ENCODE measurements around the gene LYPD5. TPM values are rescaled to one million over a fixed set of nuclear protein-coding genes. Genes with fewer than 3 reads are reported as not detected.

LYPD5 gene
- polyA plus RNA-seq, 3 donors, result 0.19 to 0.39 (median 0.24) TPM

DNA sequence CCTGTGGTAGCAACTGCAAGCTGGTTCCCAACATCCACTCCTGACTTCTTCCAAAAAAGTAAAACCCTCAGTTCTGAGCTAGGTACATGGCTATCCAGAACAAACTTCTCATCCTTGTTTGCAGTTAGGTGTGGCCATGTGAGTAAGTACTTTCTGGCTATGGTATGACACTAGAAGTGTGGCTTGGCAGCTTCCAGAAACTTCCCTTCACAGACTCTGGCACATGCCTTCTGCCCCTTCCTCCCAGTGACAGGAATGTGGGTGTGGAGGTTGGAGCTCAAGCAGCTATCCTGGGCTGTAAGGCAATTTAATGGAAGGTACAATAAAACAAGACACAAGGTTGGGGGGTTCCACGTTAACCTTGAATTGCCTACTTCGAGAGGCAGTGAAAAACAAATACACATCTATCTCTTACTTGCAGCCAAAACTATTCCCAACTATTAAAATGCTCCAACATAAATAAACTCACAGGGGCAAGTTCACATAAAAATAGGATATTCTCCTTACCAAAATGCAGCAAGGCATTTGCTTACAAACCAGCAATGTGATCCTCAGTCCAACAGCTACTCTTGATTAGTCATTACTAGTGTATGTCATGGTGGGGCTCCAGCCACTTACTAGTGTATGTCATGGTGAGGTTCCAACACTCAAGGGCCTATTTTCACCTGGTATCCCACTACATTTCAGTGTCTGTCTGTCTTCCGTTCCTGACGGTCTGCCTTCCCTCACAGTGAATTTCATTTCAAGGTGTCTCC, 50.6 kb downstream of the LYPD5 start:
- TF ChIP-seq, protein P1, sequence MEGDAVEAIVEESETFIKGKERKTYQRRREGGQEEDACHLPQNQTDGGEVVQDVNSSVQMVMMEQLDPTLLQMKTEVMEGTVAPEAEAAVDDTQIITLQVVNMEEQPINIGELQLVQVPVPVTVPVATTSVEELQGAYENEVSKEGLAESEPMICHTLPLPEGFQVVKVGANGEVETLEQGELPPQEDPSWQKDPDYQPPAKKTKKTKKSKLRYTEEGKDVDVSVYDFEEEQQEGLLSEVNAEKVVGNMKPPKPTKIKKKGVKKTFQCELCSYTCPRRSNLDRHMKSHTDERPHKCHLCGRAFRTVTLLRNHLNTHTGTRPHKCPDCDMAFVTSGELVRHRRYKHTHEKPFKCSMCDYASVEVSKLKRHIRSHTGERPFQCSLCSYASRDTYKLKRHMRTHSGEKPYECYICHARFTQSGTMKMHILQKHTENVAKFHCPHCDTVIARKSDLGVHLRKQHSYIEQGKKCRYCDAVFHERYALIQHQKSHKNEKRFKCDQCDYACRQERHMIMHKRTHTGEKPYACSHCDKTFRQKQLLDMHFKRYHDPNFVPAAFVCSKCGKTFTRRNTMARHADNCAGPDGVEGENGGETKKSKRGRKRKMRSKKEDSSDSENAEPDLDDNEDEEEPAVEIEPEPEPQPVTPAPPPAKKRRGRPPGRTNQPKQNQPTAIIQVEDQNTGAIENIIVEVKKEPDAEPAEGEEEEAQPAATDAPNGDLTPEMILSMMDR (IDR thresholded peaks at IDR 0.05), result no peak
- no peak overlapping the region for H3K4me3 Mint-ChIP-seq
- H3K36me3 Mint-ChIP-seq, result peaks cover 49 to 57% of the 10 kb centered on the region in 2 donors
- H3K4me1 Mint-ChIP-seq, result peaks cover 41% of the 10 kb centered on the region
- peak in 1 of 3 donors; percentile 33 for DNase-seq
- peaks cover 0 to 2% (median 0%) of the 10 kb centered on the region in 7 donors for H3K9me3 Mint-ChIP-seq
- Histone ChIP-seq H3K27me3 (ENCODE audit: control insufficient read depth in 2 of 2, insufficient read depth in 2 of 2, low read length in 2 of 2) (no peaks in the 10 kb centered on the region), H3K4me3 (replicated peaks in 1 of 3; ENCODE audit: low read depth in 2 of 3, low read length in 3 of 3) (no peak overlapping the region), H3K4me2 (replicated peaks; ENCODE audit: extremely low read depth, low read length, poor library complexity, severe bottlenecking) (no peak overlapping the region), H2AFZ (ENCODE audit: insufficient read depth, low read depth, low read length, poor library complexity, severe bottlenecking) (no peak overlapping the region), H3K36me3 (replicated peaks in 1 of 2; ENCODE audit: control insufficient read depth in 1 of 2, insufficient read depth in 2 of 2, low read length in 2 of 2) (peaks cover 49 to 56% of the 10 kb centered on the region in 2 donors), H3K79me2 (ENCODE audit: insufficient read depth, low read length) (peaks cover 72% of the 10 kb centered on the region), H3K4me1 (ENCODE audit: control insufficient read depth in 1 of 2, insufficient read depth in 2 of 2, low read length in 2 of 2) (peaks cover 31 to 36% of the 10 kb centered on the region in 2 donors), H3K9ac (ENCODE audit: insufficient read depth, low read length, poor library complexity, severe bottlenecking) (no peak overlapping the region), H3K27ac (ENCODE audit: low read depth in 1 of 2, low read length in 2 of 2) (peak overlapping the region in 1 of 2 donors; percentile 45), H3K9me3 (replicated peaks in 1 of 2; ENCODE audit: control insufficient read depth in 1 of 2, insufficient read depth in 1 of 2, low read length in 2 of 2) (no peaks in the 10 kb centered on the region), H4K20me1 (ENCODE audit: insufficient read depth, low read length) (peaks cover 24% of the 10 kb centered on the region)
- peaks cover 0 to 2% (median 0%) of the 10 kb centered on the region in 3 donors for H3K27me3 Mint-ChIP-seq (ENCODE audit: low read depth in 3 of 3)
- WGBS (ENCODE audit: insufficient coverage), result no CpG with 5 or more reads among the region's 4 CpGs
- intact Hi-C loops (cut with micrococcal nuclease), result no loop called here
- H3K27ac Mint-ChIP-seq, result peak overlapping the region in 3 of 7 donors; percentile 41 to 60 (median 43)

GRCh38 chr19:43749898-43750297, 52.3 kb downstream of the LYPD5 start:
- intact Hi-C loops (cut with micrococcal nuclease), result no loop called here
- Histone ChIP-seq H3K4me2 (replicated peaks; ENCODE audit: extremely low read depth, low read length, poor library complexity, severe bottlenecking) (no peak overlapping the region), H3K79me2 (ENCODE audit: insufficient read depth, low read length) (peaks cover 57% of the 10 kb centered on the region), H3K27ac (ENCODE audit: low read depth in 1 of 2, low read length in 2 of 2) (peak overlapping the region in 1 of 2 donors; percentile 3), H3K4me3 (replicated peaks in 1 of 3; ENCODE audit: low read depth in 2 of 3, low read length in 3 of 3) (no peak overlapping the region), H3K27me3 (ENCODE audit: control insufficient read depth in 2 of 2, insufficient read depth in 2 of 2, low read length in 2 of 2) (no peaks in the 10 kb centered on the region), H3K9me3 (replicated peaks in 1 of 2; ENCODE audit: control insufficient read depth in 1 of 2, insufficient read depth in 1 of 2, low read length in 2 of 2) (no peaks in the 10 kb centered on the region), H4K20me1 (ENCODE audit: insufficient read depth, low read length) (peaks cover 24% of the 10 kb centered on the region), H2AFZ (ENCODE audit: insufficient read depth, low read depth, low read length, poor library complexity, severe bottlenecking) (no peak overlapping the region), H3K36me3 (replicated peaks in 1 of 2; ENCODE audit: control insufficient read depth in 1 of 2, insufficient read depth in 2 of 2, low read length in 2 of 2) (peaks cover 56 to 68% of the 10 kb centered on the region in 2 donors), H3K9ac (ENCODE audit: insufficient read depth, low read length, poor library complexity, severe bottlenecking) (no peak overlapping the region), H3K4me1 (ENCODE audit: control insufficient read depth in 1 of 2, insufficient read depth in 2 of 2, low read length in 2 of 2) (peaks cover 20 to 27% of the 10 kb centered on the region in 2 donors)
- Mint-ChIP-seq H3K4me1 (peaks cover 33% of the 10 kb centered on the region), H3K9me3 (peaks cover 0 to 2% (median 0%) of the 10 kb centered on the region in 7 donors), H3K27ac (peak overlapping the region in 1 of 7 donors; percentile 16), H3K27me3 (ENCODE audit: low read depth in 3 of 3) (peaks cover 0 to 2% (median 0%) of the 10 kb centered on the region in 3 donors), H3K36me3 (peaks cover 55 to 66% of the 10 kb centered on the region in 2 donors), H3K4me3 (no peak overlapping the region)
- TF ChIP-seq, protein P1 (IDR thresholded peaks at IDR 0.05), result no peak
- 88% methylated on average over 1 of the region's 1 CpG for WGBS (ENCODE audit: insufficient coverage)
- DNase-seq, result no peak

Data from CD14-positive monocyte (primary cell).